Tibial nerve (tissue), 3 donors: ENCODE data around the gene SBK3.

Experiments used
- EP300 ChIP-seq, 2 donors: sonication (generic); formaldehyde crosslinking; IDR thresholded peaks; one replicate each; pipeline ENCODE4 v1.6.1; 2017; ENCODE audit warnings: antibody characterized with exemption in 2 of 2, mild to moderate bottlenecking in 1 of 2
- POLR2A ChIP-seq, 2 donors: fragments of 450-650 bp; IDR thresholded peaks; one replicate each; pipeline ENCODE4 v1.6.1; 2017; ENCODE audit warnings: antibody characterized with exemption in 2 of 2, mild to moderate bottlenecking in 2 of 2, moderate library complexity in 2 of 2

DNA sequence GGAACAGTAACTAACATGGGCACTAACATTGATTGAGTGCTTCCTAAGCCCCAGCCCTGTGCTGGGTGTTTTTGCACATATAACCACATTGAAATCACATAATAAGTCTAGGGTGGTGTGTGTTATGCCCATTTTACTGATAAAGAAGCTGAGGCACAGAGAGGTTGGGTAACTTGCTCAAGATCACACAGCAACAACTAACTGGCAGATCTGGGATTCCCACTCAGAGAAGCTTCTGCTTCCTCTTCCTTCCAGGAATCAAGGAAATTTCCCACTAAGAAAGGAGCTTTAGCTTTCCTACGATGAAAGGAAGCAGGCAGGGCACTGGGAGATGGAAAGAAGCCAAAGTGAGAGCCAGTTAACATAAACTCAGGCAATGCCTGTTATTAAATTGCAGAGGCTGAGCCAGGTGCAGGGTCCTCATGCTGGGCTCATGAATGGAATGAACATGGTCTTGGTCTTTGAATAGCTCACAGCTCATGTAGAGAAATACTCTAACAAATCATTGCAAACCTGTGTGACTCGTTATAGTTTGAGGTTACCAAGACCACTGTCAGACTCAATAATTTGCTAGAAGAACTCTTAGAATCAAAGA, 47.0 kb downstream of the SBK3 start:
- TF ChIP-seq POLR2A (IDR thresholded peaks at IDR 0.05) (no peak), EP300 (IDR thresholded peaks at IDR 0.05) (no peak)
